HL-60/S4 (cell line): ENCODE results near the gene DPEP1.

Experiments
- in situ Hi-C: fragments of 300-500 bp; cut with MboI; formaldehyde crosslinking; loops from 2 replicates; pipeline ENCODE4 v1.14.3; 2022; ENCODE audit warnings: low sequenced_read_pairs

The DPEP1 gene

GRCh38 chr16:89598199-89598598 lies 15.2 kb upstream of the DPEP1 start:
- in situ Hi-C loops = no loop called here

- in situ Hi-C loops = no loop called here
Observed at GRCh38 chr16:89599451-89599858, 14.0 kb upstream of the DPEP1 start.

DNA sequence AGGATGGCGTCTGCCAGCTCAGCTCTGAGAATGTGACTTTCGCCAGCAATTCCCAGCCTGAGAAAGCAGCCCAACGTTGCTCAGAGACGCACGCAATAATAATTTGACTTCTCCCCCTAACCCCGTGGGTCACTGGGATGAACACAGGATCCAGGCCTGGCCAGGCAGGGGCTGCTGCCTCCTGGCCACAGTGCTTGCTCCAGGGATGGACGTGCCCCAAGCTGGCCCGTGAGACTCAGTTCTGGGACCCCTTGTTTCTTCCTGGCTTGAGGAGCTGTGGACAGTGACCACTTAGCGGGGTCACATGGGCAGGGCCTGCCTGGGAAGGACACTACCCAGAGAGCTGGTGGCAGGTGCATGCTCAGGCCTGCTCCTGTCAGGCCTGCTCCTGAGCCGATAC lies 13.5 kb upstream of the DPEP1 start:
- in situ Hi-C loops = no loop called here

- in situ Hi-C loops = no loop called here
Observed at GRCh38 chr16:89600427-89600826, 13.0 kb upstream of the DPEP1 start.

- in situ Hi-C loops = no loop called here
Observed at GRCh38 chr16:89600956-89601355, 12.5 kb upstream of the DPEP1 start.

DNA sequence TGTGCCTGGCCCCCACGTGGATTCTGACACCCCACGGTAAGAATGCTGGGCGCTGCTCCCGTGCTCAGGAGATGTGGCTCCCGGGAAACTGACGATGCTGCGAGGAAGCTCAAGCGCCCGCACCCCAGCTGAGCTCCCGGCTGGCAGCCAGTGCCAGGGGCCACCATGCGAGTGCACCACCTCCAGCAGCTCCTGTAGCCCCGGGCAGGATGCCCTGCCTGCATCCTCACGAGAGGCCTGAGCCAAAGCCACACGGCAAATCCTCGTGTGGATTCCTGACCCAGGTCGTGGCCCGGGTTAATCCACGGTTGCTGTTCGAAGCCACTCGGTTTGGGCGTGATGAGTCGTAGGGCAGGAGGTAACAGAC lies 11.6 kb upstream of the DPEP1 start:
- in situ Hi-C loops = no loop called here

DNA sequence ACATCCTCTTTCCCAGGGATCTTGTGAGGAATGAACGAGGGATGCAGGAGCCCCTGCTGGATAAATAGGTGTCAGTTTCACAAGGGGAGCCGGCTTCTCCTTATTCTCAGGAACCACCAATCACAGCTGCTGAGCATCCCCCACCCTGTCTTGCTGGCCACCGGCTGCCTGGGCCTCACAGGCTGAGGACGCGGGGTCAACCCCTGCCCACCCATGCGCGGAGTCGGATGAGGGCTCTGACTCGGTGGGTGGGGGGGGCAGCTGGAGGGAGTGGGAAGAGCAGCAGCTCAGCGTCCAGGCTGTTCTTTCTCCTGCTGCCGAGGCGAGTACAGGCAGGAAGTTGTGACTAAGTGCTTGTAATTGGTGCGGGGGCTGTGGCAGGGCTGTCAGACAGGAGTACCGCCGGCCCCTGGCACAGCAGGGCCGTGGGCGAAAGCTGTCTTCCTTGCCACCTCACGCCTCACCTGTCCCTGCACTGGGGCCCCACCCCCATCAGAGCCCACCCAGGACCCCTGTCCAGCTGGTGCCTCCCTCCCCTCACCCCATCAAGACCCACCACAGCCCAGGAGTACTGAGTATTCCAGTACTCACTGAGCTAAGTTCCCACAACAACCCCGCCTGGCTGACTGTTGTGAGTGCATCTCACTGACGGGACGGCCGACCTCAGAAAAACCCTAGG lies 11.0 kb upstream of the DPEP1 start:
- in situ Hi-C loops = no loop called here

DNA sequence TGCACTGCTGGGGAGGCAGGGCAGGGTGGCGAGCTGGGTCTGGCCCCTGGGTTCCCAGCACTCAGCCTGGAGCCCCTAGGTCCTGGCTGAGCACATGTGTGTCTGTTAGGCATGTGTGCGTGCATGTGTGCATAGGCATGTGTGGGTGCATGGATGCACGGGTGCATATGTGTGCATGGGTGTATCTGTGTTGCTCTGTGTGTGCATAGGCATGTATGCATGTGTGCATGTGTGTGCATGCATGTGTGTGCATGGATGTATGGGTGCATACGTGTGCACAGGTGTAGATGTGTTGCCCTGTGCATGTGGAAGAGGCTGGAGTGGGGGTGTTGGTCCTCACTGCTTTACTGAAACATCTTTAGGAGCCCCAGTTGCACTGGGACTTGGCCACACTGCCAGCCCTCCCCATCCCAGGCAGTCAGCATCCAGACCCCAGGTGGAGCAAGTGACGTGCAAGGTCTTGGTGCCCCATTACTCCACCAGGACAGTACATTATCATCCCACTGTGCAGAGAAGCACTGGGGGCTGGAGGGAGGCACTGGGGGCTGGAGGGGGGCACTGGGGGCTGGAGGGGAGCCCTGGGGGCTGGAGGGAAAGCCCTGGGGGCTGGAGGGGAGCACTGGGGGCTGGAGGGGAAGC lies 10.4 kb upstream of the DPEP1 start:
- in situ Hi-C loops = no loop called here

DNA sequence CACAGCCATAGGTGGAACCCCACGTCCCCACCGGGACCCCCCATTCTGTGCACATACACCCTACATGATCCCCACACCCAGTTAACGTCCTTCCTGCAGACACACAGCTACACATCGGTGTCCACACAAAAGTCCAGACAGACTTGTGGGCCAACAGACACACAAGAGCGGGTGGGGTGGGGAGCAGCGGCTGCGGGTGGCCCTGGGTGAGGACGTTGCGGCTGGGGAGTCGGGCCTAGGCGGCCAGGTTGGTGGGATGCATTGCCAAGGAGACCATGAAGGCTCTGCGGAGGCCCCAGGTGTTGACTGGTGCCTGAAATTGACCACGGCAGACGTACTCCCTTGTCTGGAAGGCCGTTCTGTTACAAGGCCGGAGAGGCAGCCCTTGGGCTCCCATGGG lies 8.7 kb upstream of the DPEP1 start:
- in situ Hi-C loops = no loop called here

DNA sequence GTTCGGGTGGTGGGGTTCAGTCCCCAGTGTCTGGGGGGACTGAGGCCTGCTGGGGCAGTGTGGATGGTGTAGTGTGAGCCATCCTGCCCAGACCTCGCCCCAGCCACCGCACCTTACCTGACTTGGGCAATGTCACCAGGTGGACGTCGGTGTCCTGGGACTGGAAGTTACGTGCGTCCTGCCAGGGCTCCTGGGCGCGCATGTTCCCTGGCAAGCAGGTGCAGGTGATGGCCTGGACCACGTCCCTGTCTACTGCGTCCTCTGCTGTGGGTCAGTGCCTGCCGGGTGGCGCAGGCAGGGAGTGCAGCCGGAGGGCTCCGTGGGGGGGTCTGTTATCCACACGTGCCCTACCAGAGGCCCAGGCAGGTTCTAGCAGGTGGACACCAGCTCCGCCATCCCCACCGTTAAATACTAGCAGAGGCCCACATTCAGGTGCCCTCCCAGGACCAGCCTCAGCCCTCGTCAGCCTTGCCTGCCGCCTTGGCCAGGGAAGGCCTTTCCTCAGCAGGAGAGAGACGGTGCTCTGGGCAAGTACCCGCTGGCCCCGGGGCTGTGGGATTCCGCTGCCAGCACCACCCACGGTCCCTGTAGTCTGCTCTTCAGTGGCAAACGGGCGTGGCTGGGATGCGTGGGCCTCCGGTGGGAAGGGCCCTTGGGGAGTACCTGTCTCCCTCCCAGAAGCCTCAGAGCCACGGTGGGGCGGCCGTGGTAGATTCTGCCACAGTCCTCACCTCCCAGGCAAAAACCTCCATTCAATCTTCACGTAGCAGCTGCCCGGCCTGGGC lies 8.1 kb upstream of the DPEP1 start:
- in situ Hi-C loops = no loop called here

DNA sequence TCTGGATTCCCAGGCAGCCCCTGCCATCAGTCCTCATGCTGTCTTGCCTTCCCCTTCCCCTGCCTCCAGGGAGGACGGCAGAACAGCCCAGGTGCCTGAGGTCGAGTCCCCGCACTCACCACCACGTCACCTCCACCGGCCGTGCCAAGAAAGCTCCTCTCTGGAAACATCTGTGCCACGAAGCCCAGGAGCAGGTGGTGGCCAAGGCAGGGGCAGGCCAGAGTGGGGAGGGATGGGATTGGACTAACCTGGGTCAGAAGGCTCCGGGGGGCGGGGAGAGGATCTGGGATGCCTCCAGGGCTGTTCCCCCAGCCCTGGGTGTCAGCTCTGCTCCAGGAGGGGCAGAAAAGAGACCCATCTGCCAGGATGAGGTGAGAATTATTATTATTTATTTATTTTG lies 7.4 kb upstream of the DPEP1 start:
- in situ Hi-C loops = no loop called here

GRCh38 chr16:89607453-89607852 lies 6.0 kb upstream of the DPEP1 start:
- in situ Hi-C loops = no loop called here

DNA sequence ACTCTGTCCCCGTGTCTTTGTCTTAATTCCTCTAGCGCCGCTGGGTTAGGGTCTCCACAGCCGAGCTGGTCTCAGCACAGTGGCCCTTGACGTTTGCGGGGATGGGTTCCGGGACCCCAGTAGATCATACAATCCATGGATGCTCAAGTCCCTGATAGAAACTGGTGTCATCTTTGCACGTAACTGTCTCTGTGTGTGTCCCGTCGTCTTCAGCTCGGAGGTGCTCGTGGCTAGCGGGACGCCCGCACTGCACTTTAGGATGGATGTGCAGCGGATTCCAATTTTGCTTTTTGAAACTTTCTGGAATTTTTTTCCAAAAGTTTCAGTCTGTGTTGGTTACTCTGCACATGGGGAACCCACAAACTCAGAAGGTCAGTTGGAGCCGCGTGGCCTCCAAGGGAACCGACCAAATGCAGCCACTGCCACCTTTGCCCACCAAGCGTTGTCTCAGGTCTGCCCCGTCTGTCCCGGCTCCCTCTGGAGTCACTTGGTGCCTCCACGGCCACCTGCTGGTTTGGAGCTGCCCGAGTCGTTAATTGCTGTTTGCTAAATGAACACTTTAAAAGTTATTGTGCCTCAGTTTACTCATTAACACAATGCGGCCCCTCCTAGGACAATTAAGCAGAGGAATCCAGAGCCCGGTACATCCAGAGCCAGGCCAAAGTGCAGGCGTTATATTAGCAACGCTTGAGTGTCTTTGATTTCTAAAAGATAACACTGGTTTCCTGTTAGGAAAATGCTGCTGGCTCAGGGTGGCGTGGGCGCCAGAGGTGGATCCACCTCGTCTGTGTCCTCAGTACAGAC lies 5.3 kb upstream of the DPEP1 start:
- in situ Hi-C loops = no loop called here

DNA sequence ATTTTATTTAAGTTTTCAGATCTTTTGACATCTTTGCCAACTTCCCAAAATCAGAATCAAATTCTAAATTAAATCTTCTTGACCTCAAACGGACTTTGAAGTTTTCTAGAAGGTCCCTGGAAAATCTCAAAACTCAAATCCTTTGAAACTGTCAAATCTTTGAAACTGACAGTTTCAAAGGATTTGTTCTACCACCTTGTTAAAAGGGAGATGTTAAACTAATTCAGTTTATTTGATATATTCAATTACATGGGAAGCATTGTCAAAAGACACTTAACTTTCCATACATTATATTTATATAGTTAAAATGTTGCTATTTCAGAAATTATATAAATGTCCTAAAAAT lies 3.4 kb upstream of the DPEP1 start:
- in situ Hi-C loops = no loop called here

GRCh38 chr16:89612415-89613166 lies 851 bp upstream of the DPEP1 start:
- in situ Hi-C loops = no loop called here

GRCh38 chr16:89613954-89614459 lies 565 bp downstream of the DPEP1 start:
- in situ Hi-C loops = no loop called here

DNA sequence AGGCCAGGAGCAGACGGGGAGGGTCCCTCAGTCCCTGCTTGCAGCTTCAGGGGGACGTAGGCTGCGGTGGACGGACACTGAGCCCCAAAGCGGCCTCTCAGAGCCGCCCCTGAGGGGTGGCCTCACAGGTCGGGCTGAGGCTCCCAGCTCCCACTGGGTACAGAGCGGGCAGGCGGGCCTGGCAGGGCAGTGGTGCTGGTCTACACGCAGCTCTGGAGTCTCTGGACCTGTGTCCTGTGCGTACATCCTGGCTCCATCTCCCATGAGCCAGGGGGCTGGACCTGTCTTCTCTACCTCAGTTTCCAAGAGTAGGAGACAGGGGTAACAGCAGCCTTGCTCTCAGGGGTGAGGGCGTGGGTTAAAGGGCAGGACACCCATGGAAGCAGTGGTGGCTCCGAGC lies 1.7 kb downstream of the DPEP1 start:
- in situ Hi-C loops = no loop called here

- in situ Hi-C loops = no loop called here
Observed at GRCh38 chr16:89615596-89616090, 2.2 kb downstream of the DPEP1 start.

DNA sequence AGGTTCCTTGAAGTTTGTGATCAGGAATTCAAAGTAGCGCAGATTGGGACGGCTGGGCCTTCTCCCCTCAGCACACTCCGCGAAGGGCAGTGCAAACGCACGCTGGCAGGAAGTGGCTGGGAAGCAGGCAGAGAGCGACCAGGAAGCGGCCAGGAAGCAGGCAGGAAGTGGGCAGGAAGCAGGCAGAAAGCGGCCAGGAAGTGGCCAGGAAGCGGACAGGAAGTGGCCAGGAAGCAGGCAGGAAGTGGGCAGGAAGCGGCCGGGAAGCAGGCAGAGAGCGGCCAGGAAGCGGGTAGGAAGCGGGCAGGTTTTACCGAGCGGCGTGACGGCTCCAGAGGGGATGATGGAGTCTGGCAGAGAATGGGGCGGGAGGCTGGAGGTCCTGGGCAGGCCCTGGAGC lies 3.2 kb downstream of the DPEP1 start:
- in situ Hi-C loops = no loop called here

GRCh38 chr16:89617036-89617435 lies 3.6 kb downstream of the DPEP1 start:
- in situ Hi-C loops = no loop called here
